Osteocyte (in vitro differentiated cells): ENCODE measurements around the gene TTR. TPM values are rescaled to one million over a fixed set of nuclear protein-coding genes. Genes with fewer than 3 reads are reported as not detected.

Experiments
- total RNA-seq: library from RNA; stranded (reverse); gene quantifications from 2 replicates; pipeline ENCODE4 v1.2.1, GENCODE V29; 2021

Gene TTR
- total RNA-seq, 1 donor from 2014 or later: 14.8 TPM

Other genes with a start within 250 kb of the TTR start
- gene DSG4, start 215.1 kb upstream of the TTR start, total RNA-seq: not detected in 2 replicates
- not detected in 2 replicates for gene DSG3, start 144.1 kb upstream of the TTR start, total RNA-seq
- 16.6 and 18.5 TPM in 2 replicates for gene DSG2, start 93.7 kb upstream of the TTR start, total RNA-seq
- 13.9 and 14.4 TPM in 2 replicates for gene B4GALT6, start 92.7 kb downstream of the TTR start, total RNA-seq
- not detected in 2 replicates for gene SLC25A52, start 169.0 kb downstream of the TTR start, total RNA-seq